WTC11 (cell line): ENCODE results near the gene MICAL3. TPM values are rescaled to one million over a fixed set of nuclear protein-coding genes. Genes with fewer than 3 reads are reported as not detected.

Experiments
- ATAC-seq: fragments of 200-7000 bp; cut with Tn5 transposase; 2 replicates; pipeline ENCODE4 v1.10.0; 2021; ENCODE audit warnings: mild to moderate bottlenecking, moderate library complexity
- CTCF ChIA-PET: fragments of 300-600 bp; sonication (Branson Sonifier 250); formaldehyde crosslinking; loops from one replicate; lab custom pipeline; 2021; ENCODE audit warnings: antibody characterized with exemption; lab: Charles Lee
- POLR2A ChIA-PET: fragments of 350-600 bp; sonication (Branson Sonifier 250); formaldehyde crosslinking; loops from one replicate; lab custom pipeline; 2021; ENCODE audit warnings: antibody characterized with exemption; lab: Charles Lee
- DNase-seq: peaks from one replicate; pipeline ENCODE4 v3.0.0; 2021; ENCODE audit warnings: low spot score
- H3K27ac Mint-ChIP-seq: 2 replicates; pipeline ENCODE4 v1.8.0; 2021; ENCODE audit warnings: mixed read lengths
- H3K27me3 Mint-ChIP-seq: 2 replicates; pipeline ENCODE4 v1.8.0; 2021; ENCODE audit warnings: low read depth, mild to moderate bottlenecking, moderate library complexity, mixed read lengths
- H3K36me3 Mint-ChIP-seq: 2 replicates; pipeline ENCODE4 v1.8.0; 2021; ENCODE audit warnings: mixed read lengths
- H3K4me1 Mint-ChIP-seq: 2 replicates; pipeline ENCODE4 v1.8.0; 2022; ENCODE audit warnings: mixed read lengths
- H3K4me3 Mint-ChIP-seq: 2 replicates; pipeline ENCODE4 v1.8.0; 2021; ENCODE audit warnings: mild to moderate bottlenecking, moderate library complexity, mixed read lengths
- H3K9me3 Mint-ChIP-seq: 2 replicates; pipeline ENCODE4 v1.8.0; 2021; ENCODE audit warnings: mixed read lengths
- AFF4 ChIP-seq: sonication (generic); formaldehyde crosslinking; IDR thresholded peaks from 2 replicates; pipeline ENCODE4 v1.8.1; 2023; ENCODE audit warnings: mild to moderate bottlenecking, missing genetic modification reagents, borderline replicate concordance
- CTCF ChIP-seq: fragments of 200-600 bp; IDR thresholded peaks from 2 replicates; pipeline ENCODE4 v1.8.0; 2022; ENCODE audit warnings: antibody characterized with exemption
- E2F1 ChIP-seq: sonication (generic); formaldehyde crosslinking; IDR thresholded peaks from 2 replicates; pipeline ENCODE4 v1.8.0; 2022; ENCODE audit warnings: mild to moderate bottlenecking, missing genetic modification reagents
- FOXK1 ChIP-seq: sonication (generic); formaldehyde crosslinking; IDR thresholded peaks from 2 replicates; pipeline ENCODE4 v1.8.0; 2022; ENCODE audit warnings: mild to moderate bottlenecking, moderate library complexity, missing genetic modification reagents
- HMGA2 ChIP-seq: fragments of 250-450 bp; sonication (Bioruptor Pico); IDR thresholded peaks from 2 replicates; pipeline ENCODE4 v1.4.0; 2021; ENCODE audit warnings: mild to moderate bottlenecking, moderate library complexity
- IRF1 ChIP-seq: sonication (generic); formaldehyde crosslinking; IDR thresholded peaks from 2 replicates; pipeline ENCODE4 v1.8.0; 2023; ENCODE audit warnings: missing genetic modification reagents
- IRF2 ChIP-seq: sonication (generic); formaldehyde crosslinking; IDR thresholded peaks from 2 replicates; pipeline ENCODE4 v1.8.0; 2022; ENCODE audit warnings: low read depth, missing genetic modification reagents, borderline replicate concordance
- MAX ChIP-seq: sonication (generic); formaldehyde crosslinking; IDR thresholded peaks from 2 replicates; pipeline ENCODE4 v1.8.0; 2022; ENCODE audit warnings: mild to moderate bottlenecking, missing genetic modification reagents
- MLX ChIP-seq: sonication (generic); formaldehyde crosslinking; IDR thresholded peaks from 2 replicates; pipeline ENCODE4 v1.8.1; 2023; ENCODE audit warnings: mild to moderate bottlenecking, missing genetic modification reagents, moderate library complexity
- NFYB ChIP-seq: sonication (generic); formaldehyde crosslinking; conservative IDR thresholded peaks from 2 replicates; pipeline ENCODE4 v1.8.0; 2022; ENCODE audit warnings: low read depth, missing genetic modification reagents
- OVOL2 ChIP-seq: fragments of 250-450 bp; sonication (Bioruptor Pico); IDR thresholded peaks from 2 replicates; pipeline ENCODE4 v1.9.0; 2021; ENCODE audit warnings: mild to moderate bottlenecking, borderline replicate concordance
- PRRX2 ChIP-seq: fragments of 250-450 bp; sonication (Bioruptor Pico); IDR thresholded peaks from 2 replicates; pipeline ENCODE4 v1.8.0; 2021; ENCODE audit warnings: mild to moderate bottlenecking
- RORB ChIP-seq: fragments of 250-450 bp; sonication (Bioruptor Pico); IDR thresholded peaks from 2 replicates; pipeline ENCODE4 v1.9.0; 2021; ENCODE audit warnings: mild to moderate bottlenecking
- USF1 ChIP-seq: sonication (generic); formaldehyde crosslinking; IDR thresholded peaks from 2 replicates; pipeline ENCODE4 v1.8.0; 2022; ENCODE audit warnings: mild to moderate bottlenecking, missing genetic modification reagents
- USF2 ChIP-seq: sonication (generic); formaldehyde crosslinking; IDR thresholded peaks from 2 replicates; pipeline ENCODE4 v1.8.1; 2023; ENCODE audit warnings: mild to moderate bottlenecking, missing genetic modification reagents, moderate library complexity
- ZNF396 ChIP-seq: fragments of 250-450 bp; sonication (Bioruptor Pico); IDR thresholded peaks from 2 replicates; pipeline ENCODE4 v1.8.0; 2021; ENCODE audit warnings: mild to moderate bottlenecking, moderate library complexity, borderline replicate concordance
- total RNA-seq: library from RNA; stranded (reverse); gene quantifications from 3 replicates; pipeline ENCODE4 v1.2.3, GENCODE V29; 2021

The MICAL3 gene
- total RNA-seq, 1 experiment from 2014 or later: 41.2 TPM

- peak overlapping the region; percentile 70 for H3K27ac Mint-ChIP-seq
- TF ChIP-seq USF1 (CRISPR knock-in tag): no peak
- no peak for TF ChIP-seq AFF4 (CRISPR knock-in tag)
- TF ChIP-seq MAX (CRISPR knock-in tag): no peak
- TF ChIP-seq NFYB: no peak
- TF ChIP-seq CTCF: no peak
- TF ChIP-seq, all 79 proteins: peak for 0
- Mint-ChIP-seq H3K4me1 (peaks cover 31% of the 10 kb centered on the region), H3K4me3 (no peak overlapping the region), H3K9me3 (no peaks in the 10 kb centered on the region), H3K27me3 (no peaks in the 10 kb centered on the region), H3K36me3 (no peaks in the 10 kb centered on the region)
- ChIA-PET POLR2A (no interaction called here), CTCF (no interaction called here)
- ATAC-seq: no peak
- DNase-seq: no peak
Observed at GRCh38 chr22:17950651-17951214, 73.6 kb downstream of the MICAL3 start.

- H3K9me3 Mint-ChIP-seq: no peaks in the 10 kb centered on the region
- H3K4me1 Mint-ChIP-seq: peaks cover 33% of the 10 kb centered on the region
- H3K27ac Mint-ChIP-seq: peak overlapping the region; percentile 73; the same call in 1 of the 2 replicates
- H3K4me3 Mint-ChIP-seq: no peak overlapping the region
- H3K27me3 Mint-ChIP-seq: no peaks in the 10 kb centered on the region
- ChIA-PET POLR2A (no interaction called here), CTCF (no interaction called here)
- DNase-seq (no peak), ATAC-seq (no peak)
- no peaks in the 10 kb centered on the region for H3K36me3 Mint-ChIP-seq
- TF ChIP-seq MLX (CRISPR knock-in tag) (no peak), USF2 (CRISPR knock-in tag) (no peak), ZNF396 (CRISPR knock-in tag) (no peak), FOXK1 (CRISPR knock-in tag) (no peak), E2F1 (CRISPR knock-in tag) (no peak), OVOL2 (CRISPR knock-in tag) (no peak), CTCF (no peak), USF1 (CRISPR knock-in tag) (no peak), IRF1 (CRISPR knock-in tag) (no peak), PRRX2 (CRISPR knock-in tag) (no peak), RORB (no peak), IRF2 (CRISPR knock-in tag) (no peak), HMGA2 (CRISPR knock-in tag) (no peak)
Observed at GRCh38 chr22:17949642-17950473, 74.5 kb downstream of the MICAL3 start.
